ENCODE measurements around the gene SLC38A11. TPM values are rescaled to one million over a fixed set of nuclear protein-coding genes. Genes with fewer than 3 reads are reported as not detected.

The SLC38A11 gene
- total RNA-seq, 1 donor from 2014 or later, result 2.6 TPM

- Histone ChIP-seq H3K27me3 (ENCODE audit: control insufficient read depth in 3 of 3, insufficient read depth in 3 of 3, low read length in 3 of 3) (no peaks in the 10 kb centered on the region), H3K36me3 (ENCODE audit: control insufficient read depth in 3 of 3, insufficient read depth in 3 of 3, low read length in 3 of 3) (no peaks in the 10 kb centered on the region), H3K4me1 (ENCODE audit: control insufficient read depth in 3 of 3, insufficient read depth in 3 of 3, low read length in 3 of 3) (no peaks in the 10 kb centered on the region), H3K9ac (ENCODE audit: low read depth in 1 of 3, low read length in 3 of 3) (no peak overlapping the region), H3K27ac (ENCODE audit: low read depth, low read length) (no peak overlapping the region), H3K4me3 (ENCODE audit: low read length in 3 of 3) (no peak overlapping the region), H3K9me3 (ENCODE audit: control insufficient read depth in 3 of 3, low read length in 3 of 3) (no peaks in the 10 kb centered on the region)
These were observed 52.1 kb downstream of the SLC38A11 start for GRCh38 chr2:164903204-164903603.

- H3K36me3 ChIP-seq (ENCODE audit: control insufficient read depth in 3 of 3, insufficient read depth in 3 of 3, low read length in 3 of 3), result no peaks in the 10 kb centered on the region
- H3K4me1 ChIP-seq (ENCODE audit: control insufficient read depth in 3 of 3, insufficient read depth in 3 of 3, low read length in 3 of 3), result no peaks in the 10 kb centered on the region
- no peak overlapping the region for H3K9ac ChIP-seq (ENCODE audit: low read depth in 1 of 3, low read length in 3 of 3)
- no peaks in the 10 kb centered on the region for H3K9me3 ChIP-seq (ENCODE audit: control insufficient read depth in 3 of 3, low read length in 3 of 3)
- no peaks in the 10 kb centered on the region for H3K27me3 ChIP-seq (ENCODE audit: control insufficient read depth in 3 of 3, insufficient read depth in 3 of 3, low read length in 3 of 3)
- H3K27ac ChIP-seq (ENCODE audit: low read depth, low read length), result no peak overlapping the region
- H3K4me3 ChIP-seq (ENCODE audit: low read length in 3 of 3), result no peak overlapping the region
These were observed 56.2 kb downstream of the SLC38A11 start for GRCh38 chr2:164899121-164899520.

- H3K9me3 ChIP-seq (ENCODE audit: control insufficient read depth in 3 of 3, low read length in 3 of 3), result no peaks in the 10 kb centered on the region
- no peaks in the 10 kb centered on the region for H3K4me1 ChIP-seq (ENCODE audit: control insufficient read depth in 3 of 3, insufficient read depth in 3 of 3, low read length in 3 of 3)
- no peak overlapping the region for H3K27ac ChIP-seq (ENCODE audit: low read depth, low read length)
- no peak overlapping the region for H3K9ac ChIP-seq (ENCODE audit: low read depth in 1 of 3, low read length in 3 of 3)
- H3K36me3 ChIP-seq (ENCODE audit: control insufficient read depth in 3 of 3, insufficient read depth in 3 of 3, low read length in 3 of 3), result no peaks in the 10 kb centered on the region
- no peak overlapping the region for H3K4me3 ChIP-seq (ENCODE audit: low read length in 3 of 3)
- no peaks in the 10 kb centered on the region for H3K27me3 ChIP-seq (ENCODE audit: control insufficient read depth in 3 of 3, insufficient read depth in 3 of 3, low read length in 3 of 3)
These were observed 56.9 kb downstream of the SLC38A11 start for GRCh38 chr2:164898475-164898874.

- no peaks in the 10 kb centered on the region for H3K9me3 ChIP-seq (ENCODE audit: control insufficient read depth in 3 of 3, low read length in 3 of 3)
- H3K4me3 ChIP-seq (ENCODE audit: low read length in 3 of 3), result no peak overlapping the region
- no peak overlapping the region for H3K27ac ChIP-seq (ENCODE audit: low read depth, low read length)
- H3K9ac ChIP-seq (ENCODE audit: low read depth in 1 of 3, low read length in 3 of 3), result no peak overlapping the region
- H3K27me3 ChIP-seq (ENCODE audit: control insufficient read depth in 3 of 3, insufficient read depth in 3 of 3, low read length in 3 of 3), result no peaks in the 10 kb centered on the region
- H3K4me1 ChIP-seq (ENCODE audit: control insufficient read depth in 3 of 3, insufficient read depth in 3 of 3, low read length in 3 of 3), result no peaks in the 10 kb centered on the region
- H3K36me3 ChIP-seq (ENCODE audit: control insufficient read depth in 3 of 3, insufficient read depth in 3 of 3, low read length in 3 of 3), result no peaks in the 10 kb centered on the region
These were observed 57.7 kb downstream of the SLC38A11 start for GRCh38 chr2:164897469-164898260.

GRCh38 chr2:164896634-164897355 lies 58.5 kb downstream of the SLC38A11 start:
- Histone ChIP-seq H3K9me3 (ENCODE audit: control insufficient read depth in 3 of 3, low read length in 3 of 3) (no peaks in the 10 kb centered on the region), H3K4me1 (ENCODE audit: control insufficient read depth in 3 of 3, insufficient read depth in 3 of 3, low read length in 3 of 3) (no peaks in the 10 kb centered on the region), H3K4me3 (ENCODE audit: low read length in 3 of 3) (no peak overlapping the region), H3K27ac (ENCODE audit: low read depth, low read length) (no peak overlapping the region), H3K27me3 (ENCODE audit: control insufficient read depth in 3 of 3, insufficient read depth in 3 of 3, low read length in 3 of 3) (no peaks in the 10 kb centered on the region), H3K9ac (ENCODE audit: low read depth in 1 of 3, low read length in 3 of 3) (no peak overlapping the region), H3K36me3 (ENCODE audit: control insufficient read depth in 3 of 3, insufficient read depth in 3 of 3, low read length in 3 of 3) (no peaks in the 10 kb centered on the region)

GRCh38 chr2:164896226-164896625 lies 59.1 kb downstream of the SLC38A11 start:
- no peak overlapping the region for H3K9ac ChIP-seq (ENCODE audit: low read depth in 1 of 3, low read length in 3 of 3)
- no peaks in the 10 kb centered on the region for H3K36me3 ChIP-seq (ENCODE audit: control insufficient read depth in 3 of 3, insufficient read depth in 3 of 3, low read length in 3 of 3)
- H3K4me1 ChIP-seq (ENCODE audit: control insufficient read depth in 3 of 3, insufficient read depth in 3 of 3, low read length in 3 of 3), result no peaks in the 10 kb centered on the region
- no peaks in the 10 kb centered on the region for H3K27me3 ChIP-seq (ENCODE audit: control insufficient read depth in 3 of 3, insufficient read depth in 3 of 3, low read length in 3 of 3)
- no peak overlapping the region for H3K4me3 ChIP-seq (ENCODE audit: low read length in 3 of 3)
- H3K27ac ChIP-seq (ENCODE audit: low read depth, low read length), result no peak overlapping the region
- no peaks in the 10 kb centered on the region for H3K9me3 ChIP-seq (ENCODE audit: control insufficient read depth in 3 of 3, low read length in 3 of 3)

GRCh38 chr2:164891460-164891859 lies 63.9 kb downstream of the SLC38A11 start:
- Histone ChIP-seq H3K27me3 (ENCODE audit: control insufficient read depth in 3 of 3, insufficient read depth in 3 of 3, low read length in 3 of 3) (no peaks in the 10 kb centered on the region), H3K4me3 (ENCODE audit: low read length in 3 of 3) (no peak overlapping the region), H3K27ac (ENCODE audit: low read depth, low read length) (no peak overlapping the region), H3K36me3 (ENCODE audit: control insufficient read depth in 3 of 3, insufficient read depth in 3 of 3, low read length in 3 of 3) (no peaks in the 10 kb centered on the region), H3K9ac (ENCODE audit: low read depth in 1 of 3, low read length in 3 of 3) (no peak overlapping the region), H3K4me1 (ENCODE audit: control insufficient read depth in 3 of 3, insufficient read depth in 3 of 3, low read length in 3 of 3) (no peaks in the 10 kb centered on the region), H3K9me3 (ENCODE audit: control insufficient read depth in 3 of 3, low read length in 3 of 3) (no peaks in the 10 kb centered on the region)

- H3K36me3 ChIP-seq (ENCODE audit: control insufficient read depth in 3 of 3, insufficient read depth in 3 of 3, low read length in 3 of 3), result no peaks in the 10 kb centered on the region
- H3K9ac ChIP-seq (ENCODE audit: low read depth in 1 of 3, low read length in 3 of 3), result no peak overlapping the region
- no peaks in the 10 kb centered on the region for H3K4me1 ChIP-seq (ENCODE audit: control insufficient read depth in 3 of 3, insufficient read depth in 3 of 3, low read length in 3 of 3)
- no peaks in the 10 kb centered on the region for H3K27me3 ChIP-seq (ENCODE audit: control insufficient read depth in 3 of 3, insufficient read depth in 3 of 3, low read length in 3 of 3)
- H3K9me3 ChIP-seq (ENCODE audit: control insufficient read depth in 3 of 3, low read length in 3 of 3), result no peaks in the 10 kb centered on the region
- H3K4me3 ChIP-seq (ENCODE audit: low read length in 3 of 3), result no peak overlapping the region
- H3K27ac ChIP-seq (ENCODE audit: low read depth, low read length), result no peak overlapping the region
These were observed 64.8 kb downstream of the SLC38A11 start for GRCh38 chr2:164890544-164890943.

GRCh38 chr2:164888592-164888991 lies 66.7 kb downstream of the SLC38A11 start:
- Histone ChIP-seq H3K36me3 (ENCODE audit: control insufficient read depth in 3 of 3, insufficient read depth in 3 of 3, low read length in 3 of 3) (no peaks in the 10 kb centered on the region), H3K9me3 (ENCODE audit: control insufficient read depth in 3 of 3, low read length in 3 of 3) (no peaks in the 10 kb centered on the region), H3K4me3 (ENCODE audit: low read length in 3 of 3) (no peak overlapping the region), H3K4me1 (ENCODE audit: control insufficient read depth in 3 of 3, insufficient read depth in 3 of 3, low read length in 3 of 3) (no peaks in the 10 kb centered on the region), H3K9ac (ENCODE audit: low read depth in 1 of 3, low read length in 3 of 3) (no peak overlapping the region), H3K27ac (ENCODE audit: low read depth, low read length) (no peak overlapping the region), H3K27me3 (ENCODE audit: control insufficient read depth in 3 of 3, insufficient read depth in 3 of 3, low read length in 3 of 3) (no peaks in the 10 kb centered on the region)

- Histone ChIP-seq H3K9ac (ENCODE audit: low read depth in 1 of 3, low read length in 3 of 3) (no peak overlapping the region), H3K9me3 (ENCODE audit: control insufficient read depth in 3 of 3, low read length in 3 of 3) (no peaks in the 10 kb centered on the region), H3K4me1 (ENCODE audit: control insufficient read depth in 3 of 3, insufficient read depth in 3 of 3, low read length in 3 of 3) (no peaks in the 10 kb centered on the region), H3K27ac (ENCODE audit: low read depth, low read length) (no peak overlapping the region), H3K4me3 (ENCODE audit: low read length in 3 of 3) (no peak overlapping the region), H3K36me3 (ENCODE audit: control insufficient read depth in 3 of 3, insufficient read depth in 3 of 3, low read length in 3 of 3) (no peaks in the 10 kb centered on the region), H3K27me3 (ENCODE audit: control insufficient read depth in 3 of 3, insufficient read depth in 3 of 3, low read length in 3 of 3) (no peaks in the 10 kb centered on the region)
These were observed 67.7 kb downstream of the SLC38A11 start for GRCh38 chr2:164887434-164888144.
